ENCODE results near the gene HIVEP3. TPM values are rescaled to one million over a fixed set of nuclear protein-coding genes. Genes with fewer than 3 reads are reported as not detected.
A peak's percentile ranks its signal among the peaks of the same experiment; 100 is the strongest.

The HIVEP3 gene
- total RNA-seq, 2 experiments from 2014 or later, result 13.2 to 13.4 TPM

DNA sequence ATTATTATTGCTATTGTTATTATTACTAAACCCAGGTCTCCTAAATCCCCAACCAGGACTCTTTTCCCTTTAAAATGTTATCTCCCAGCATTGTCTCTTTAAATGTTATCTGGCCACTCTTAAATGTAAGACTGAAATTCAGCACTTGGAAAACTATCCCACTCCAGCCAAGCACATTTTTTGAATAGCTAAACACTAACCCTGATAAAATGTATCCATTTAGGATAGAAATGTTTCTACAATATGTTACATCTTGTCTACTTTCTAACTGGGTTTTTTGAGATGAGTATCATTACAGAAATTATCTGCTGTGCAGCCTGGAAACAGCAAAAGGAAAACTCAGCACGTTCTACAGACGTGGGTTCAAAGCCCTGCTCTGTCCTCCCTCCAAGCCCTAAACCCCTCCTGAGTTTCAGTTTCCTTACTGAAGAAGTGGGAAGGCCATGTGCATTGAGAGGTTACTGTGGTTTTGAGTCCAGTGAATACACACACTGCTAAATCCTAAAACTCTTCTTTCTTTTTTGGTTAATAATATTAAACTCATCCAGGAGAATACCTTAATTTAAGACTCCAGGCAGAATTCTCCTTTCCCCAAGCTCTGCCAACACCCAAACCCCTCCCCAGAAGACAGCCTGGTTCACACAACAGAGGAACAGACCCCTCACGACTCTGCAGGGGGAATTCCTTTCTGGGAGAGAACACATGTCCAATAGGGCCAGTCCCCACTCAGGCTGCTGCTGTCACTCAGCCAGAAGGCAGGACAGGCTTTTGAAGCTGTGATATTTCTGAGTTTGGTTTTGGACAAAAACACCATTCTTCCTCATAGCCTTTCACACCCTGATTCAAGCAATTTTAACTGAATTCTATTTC lies 41.9 kb downstream of the HIVEP3 start:
- H3K4me1 Mint-ChIP-seq (ENCODE audit: low read depth), result peaks cover 23% of the 10 kb centered on the region
- DNase-seq, result no peak
- intact Hi-C loops (cut with micrococcal nuclease), result no loop called here
- CTCF ChIA-PET, result no interaction called here
- no peaks in the 10 kb centered on the region for H3K9me3 Mint-ChIP-seq
- H3K27me3 Mint-ChIP-seq (ENCODE audit: low read depth), result no peaks in the 10 kb centered on the region
- no peak overlapping the region for H3K27ac Mint-ChIP-seq
- no peak overlapping the region for H3K4me3 Mint-ChIP-seq
- no peaks in the 10 kb centered on the region for H3K36me3 Mint-ChIP-seq (ENCODE audit: low read depth)

- CTCF ChIA-PET, result interaction anchor here (0.6 kb wide), 1 partner anchor 1703 kb away, joined by 3 read pairs; no protein-coding TSS in a partner anchor
- no peak overlapping the region for H3K4me3 Mint-ChIP-seq
These were observed 43.2 kb downstream of the HIVEP3 start for GRCh38 chr1:41875487-41875886.

DNA sequence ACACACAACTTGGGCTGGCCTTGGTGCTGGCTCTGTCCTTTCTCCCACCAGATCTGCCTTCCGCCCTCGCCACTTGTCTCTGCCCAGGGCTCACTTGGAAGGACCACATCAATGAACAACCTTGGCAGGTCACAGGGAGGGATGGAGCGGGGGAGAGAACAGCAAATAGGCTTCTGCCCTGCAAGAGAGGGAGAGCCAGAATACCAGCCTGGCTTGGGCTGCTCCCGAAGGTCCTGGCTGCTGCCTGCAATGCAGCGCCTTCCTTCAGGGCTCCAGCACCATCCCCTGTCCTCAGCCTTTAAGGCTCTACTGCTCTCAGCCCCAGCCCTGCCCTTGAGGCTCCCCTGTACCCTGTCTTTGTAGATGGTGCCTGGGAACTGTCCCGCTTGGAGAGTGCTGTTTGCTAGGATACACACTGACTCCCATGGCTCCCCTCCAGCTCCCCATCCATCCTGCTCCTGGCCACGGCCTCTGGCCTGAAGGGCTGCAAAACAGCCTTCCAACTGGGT lies 43.8 kb downstream of the HIVEP3 start:
- no peak overlapping the region for H3K27ac Mint-ChIP-seq
- CTCF ChIA-PET, result interaction anchor here (0.6 to 1.2 kb wide), 2 partner anchors 34 to 1704 kb away, joined by 3 read pairs; no protein-coding TSS in a partner anchor
- DNase-seq, result no peak
- peaks cover 27% of the 10 kb centered on the region for H3K4me1 Mint-ChIP-seq (ENCODE audit: low read depth)
- no peaks in the 10 kb centered on the region for H3K36me3 Mint-ChIP-seq (ENCODE audit: low read depth)
- intact Hi-C loops (cut with micrococcal nuclease), result no loop called here
- no peaks in the 10 kb centered on the region for H3K27me3 Mint-ChIP-seq (ENCODE audit: low read depth)
- H3K4me3 Mint-ChIP-seq, result no peak overlapping the region
- no peaks in the 10 kb centered on the region for H3K9me3 Mint-ChIP-seq

More at GRCh38 chr1:41875487-41875886, 43.2 kb downstream of the HIVEP3 start:
- Mint-ChIP-seq H3K4me1 (ENCODE audit: low read depth) (peaks cover 22% of the 10 kb centered on the region), H3K27ac (no peak overlapping the region), H3K9me3 (no peaks in the 10 kb centered on the region), H3K36me3 (ENCODE audit: low read depth) (no peaks in the 10 kb centered on the region), H3K27me3 (ENCODE audit: low read depth) (no peaks in the 10 kb centered on the region)
- intact Hi-C loops (cut with micrococcal nuclease), result no loop called here
- DNase-seq, result no peak

GRCh38 chr1:41874151-41874719 lies 44.5 kb downstream of the HIVEP3 start:
- Mint-ChIP-seq H3K36me3 (ENCODE audit: low read depth) (no peaks in the 10 kb centered on the region), H3K27ac (no peak overlapping the region), H3K4me3 (no peak overlapping the region), H3K4me1 (ENCODE audit: low read depth) (peaks cover 31% of the 10 kb centered on the region), H3K9me3 (no peaks in the 10 kb centered on the region), H3K27me3 (ENCODE audit: low read depth) (no peaks in the 10 kb centered on the region)
- DNase-seq, result no peak
- CTCF ChIA-PET, result interaction anchor here (1.2 kb wide), 1 partner anchor 35 kb away, joined by 3 read pairs; no protein-coding TSS in a partner anchor
- intact Hi-C loops (cut with micrococcal nuclease), result no loop called here

DNA sequence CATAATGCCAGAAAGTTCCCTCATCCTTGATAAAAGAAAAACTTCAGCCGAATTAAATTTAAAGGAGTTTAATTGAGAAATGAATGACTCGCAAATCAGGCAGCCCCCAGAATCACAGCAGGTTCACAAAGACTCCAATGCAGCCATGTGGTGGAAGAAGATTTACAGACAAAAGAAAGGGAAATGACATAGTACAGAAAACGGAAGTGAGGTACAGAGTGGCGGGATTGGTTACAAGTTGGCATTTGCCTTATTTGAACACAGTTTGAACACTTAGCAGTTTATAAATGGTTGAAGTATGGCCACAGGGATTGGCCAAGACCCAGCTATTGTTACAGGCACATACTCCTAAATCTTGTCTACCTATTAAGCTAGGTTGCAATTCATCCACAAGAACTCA lies 46.6 kb downstream of the HIVEP3 start:
- DNase-seq, result no peak
- no peak overlapping the region for H3K4me3 Mint-ChIP-seq
- H3K36me3 Mint-ChIP-seq (ENCODE audit: low read depth), result no peaks in the 10 kb centered on the region
- CTCF ChIA-PET, result no interaction called here
- no peaks in the 10 kb centered on the region for H3K27me3 Mint-ChIP-seq (ENCODE audit: low read depth)
- intact Hi-C loops (cut with micrococcal nuclease), result no loop called here
- H3K4me1 Mint-ChIP-seq (ENCODE audit: low read depth), result peaks cover 43% of the 10 kb centered on the region
- no peaks in the 10 kb centered on the region for H3K9me3 Mint-ChIP-seq
- H3K27ac Mint-ChIP-seq, result no peak overlapping the region

DNA sequence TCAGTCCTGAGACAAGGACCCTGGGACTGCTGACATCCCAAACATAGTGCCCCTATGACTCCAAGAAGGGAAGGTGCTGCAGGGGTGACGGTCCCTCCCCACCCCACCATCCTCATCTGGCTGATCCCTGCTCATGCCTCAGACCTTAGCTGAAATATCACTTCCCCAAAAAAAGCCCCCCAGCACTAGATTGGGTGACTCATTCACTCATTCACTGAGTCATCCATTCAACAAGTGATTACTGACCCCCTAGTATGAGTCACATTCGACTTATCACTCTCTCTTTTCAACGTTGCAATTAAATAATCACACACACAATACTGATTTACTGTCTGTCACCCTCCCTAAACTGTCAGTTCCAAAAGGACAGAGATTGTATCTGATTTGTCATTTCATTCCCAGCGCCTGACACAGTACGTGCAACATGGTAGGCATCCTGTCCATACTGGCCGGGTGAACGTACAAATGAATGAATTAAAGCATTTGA lies 48.6 kb downstream of the HIVEP3 start:
- CTCF ChIA-PET, result no interaction called here
- no peak overlapping the region for H3K4me3 Mint-ChIP-seq
- DNase-seq, result no peak
- H3K27me3 Mint-ChIP-seq (ENCODE audit: low read depth), result no peaks in the 10 kb centered on the region
- intact Hi-C loops (cut with micrococcal nuclease), result no loop called here
- no peaks in the 10 kb centered on the region for H3K9me3 Mint-ChIP-seq
- H3K4me1 Mint-ChIP-seq (ENCODE audit: low read depth), result peaks cover 37% of the 10 kb centered on the region
- H3K36me3 Mint-ChIP-seq (ENCODE audit: low read depth), result no peaks in the 10 kb centered on the region
- H3K27ac Mint-ChIP-seq, result no peak overlapping the region

GRCh38 chr1:41868241-41868998 lies 50.3 kb downstream of the HIVEP3 start:
- intact Hi-C loops (cut with micrococcal nuclease), result loop anchor here (1.0 to 10.0 kb wide), 3 partner anchors 57 to 354 kb away; no protein-coding TSS in a partner anchor
- Mint-ChIP-seq H3K4me3 (no peak overlapping the region), H3K36me3 (ENCODE audit: low read depth) (no peaks in the 10 kb centered on the region), H3K4me1 (ENCODE audit: low read depth) (peaks cover 36% of the 10 kb centered on the region), H3K9me3 (no peaks in the 10 kb centered on the region), H3K27ac (no peak overlapping the region), H3K27me3 (ENCODE audit: low read depth) (no peaks in the 10 kb centered on the region)
- CTCF ChIA-PET, result interaction anchor here (0.6 to 1.2 kb wide), 3 partner anchors 19 to 149 kb away, joined by 3 to 4 read pairs (median 3); no protein-coding TSS in a partner anchor
- peak; percentile 58 for DNase-seq

GRCh38 chr1:41866285-41866684 lies 52.4 kb downstream of the HIVEP3 start:
- Mint-ChIP-seq H3K27me3 (ENCODE audit: low read depth) (no peaks in the 10 kb centered on the region), H3K9me3 (no peaks in the 10 kb centered on the region), H3K27ac (no peak overlapping the region), H3K4me1 (ENCODE audit: low read depth) (peaks cover 53% of the 10 kb centered on the region), H3K36me3 (ENCODE audit: low read depth) (no peaks in the 10 kb centered on the region), H3K4me3 (no peak overlapping the region)
- intact Hi-C loops (cut with micrococcal nuclease), result loop anchor here (10.0 kb wide), 1 partner anchor 351 kb away; no protein-coding TSS in a partner anchor
- CTCF ChIA-PET, result interaction anchor here (1.5 kb wide), 1 partner anchor 54 kb away, joined by 5 read pairs; no protein-coding TSS in a partner anchor
- no peak for DNase-seq

DNA sequence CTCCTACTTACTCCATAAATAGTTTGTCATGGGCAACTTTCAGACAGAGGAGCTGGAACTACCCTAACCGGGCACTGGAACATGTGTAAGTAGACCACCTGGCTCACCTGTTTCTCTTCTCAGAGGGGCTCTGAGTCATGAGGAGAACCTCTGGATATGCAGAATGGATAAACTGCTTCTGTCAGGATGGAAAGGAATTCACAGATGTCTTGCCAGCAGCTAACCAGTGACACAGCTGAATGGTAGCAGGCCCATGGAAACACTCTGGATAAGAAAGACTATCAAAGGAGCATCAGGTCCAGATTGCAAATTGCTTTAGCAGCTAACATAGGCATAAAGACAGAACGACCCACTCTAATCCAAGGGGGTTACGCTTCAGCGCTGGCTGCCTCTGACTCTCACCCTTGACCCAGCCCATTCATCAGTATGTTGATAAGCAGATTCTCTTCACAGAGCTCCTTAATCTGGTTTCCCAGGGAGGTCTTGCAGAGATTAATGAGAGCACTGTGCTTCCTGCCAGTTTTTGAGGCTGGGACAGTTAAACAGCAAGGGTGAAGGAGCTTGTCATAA lies 54.2 kb downstream of the HIVEP3 start:
- CTCF ChIA-PET, result interaction anchor here (1.2 to 1.3 kb wide), 2 partner anchors 203 to 291 kb away, joined by 3 read pairs; no protein-coding TSS in a partner anchor

DNA sequence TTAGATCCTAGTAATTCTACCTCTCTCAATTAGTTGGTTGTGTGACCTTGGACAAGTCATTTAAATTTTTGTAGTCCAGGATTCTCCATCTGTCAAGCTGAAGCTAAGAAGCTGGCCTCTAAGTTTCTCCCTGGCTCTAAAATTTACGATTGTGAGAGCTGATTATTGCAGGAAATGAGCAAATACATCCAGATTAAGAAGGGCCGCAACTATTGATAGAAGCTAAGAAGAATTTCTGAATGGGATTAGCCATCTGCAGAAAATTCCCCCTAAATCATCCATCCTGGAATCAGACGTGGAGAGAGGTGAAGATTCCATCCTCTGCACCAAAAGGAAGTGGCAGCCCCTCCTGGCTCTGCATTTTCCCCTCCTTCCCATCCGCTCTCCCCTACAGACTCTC lies 55.0 kb downstream of the HIVEP3 start:
- DNase-seq, result no peak
- intact Hi-C loops (cut with micrococcal nuclease), result loop anchor here (1.0 to 10.0 kb wide), 6 partner anchors 28 to 349 kb away; no protein-coding TSS in a partner anchor
- Mint-ChIP-seq H3K27ac (no peak overlapping the region), H3K27me3 (ENCODE audit: low read depth) (no peaks in the 10 kb centered on the region), H3K9me3 (no peaks in the 10 kb centered on the region), H3K4me1 (ENCODE audit: low read depth) (peaks cover 56% of the 10 kb centered on the region), H3K36me3 (ENCODE audit: low read depth) (no peaks in the 10 kb centered on the region), H3K4me3 (no peak overlapping the region)
- CTCF ChIA-PET, result interaction anchor here (0.8 to 1.2 kb wide), 2 partner anchors 290 to 348 kb away, joined by 3 read pairs; no protein-coding TSS in a partner anchor

More for the DNA sequence above, 54.2 kb downstream of the HIVEP3 start:
- Mint-ChIP-seq H3K4me3 (no peak overlapping the region), H3K4me1 (ENCODE audit: low read depth) (peaks cover 59% of the 10 kb centered on the region), H3K9me3 (no peaks in the 10 kb centered on the region), H3K27me3 (ENCODE audit: low read depth) (no peaks in the 10 kb centered on the region), H3K36me3 (ENCODE audit: low read depth) (no peaks in the 10 kb centered on the region), H3K27ac (no peak overlapping the region)
- intact Hi-C loops (cut with micrococcal nuclease), result loop anchor here (5.0 to 10.0 kb wide), 2 partner anchors 227 to 350 kb away; no protein-coding TSS in a partner anchor
- no peak for DNase-seq

Data from activated naive CD4-positive, alpha-beta T cell treated with anti-CD3 and anti-CD28 coated beads for 36 hours (primary cell).